DMS53 treated with DMSO at 0.1 percent for 48 hours (cell line): Measurements from ENCODE around the gene SNPH.

Source experiments
- DNase-seq: peaks from one replicate; lab custom pipeline; 2025; ENCODE audit not compliant: unreplicated experiment; lab: John Stamatoyannopoulos, UW

Gene SNPH

DNA sequence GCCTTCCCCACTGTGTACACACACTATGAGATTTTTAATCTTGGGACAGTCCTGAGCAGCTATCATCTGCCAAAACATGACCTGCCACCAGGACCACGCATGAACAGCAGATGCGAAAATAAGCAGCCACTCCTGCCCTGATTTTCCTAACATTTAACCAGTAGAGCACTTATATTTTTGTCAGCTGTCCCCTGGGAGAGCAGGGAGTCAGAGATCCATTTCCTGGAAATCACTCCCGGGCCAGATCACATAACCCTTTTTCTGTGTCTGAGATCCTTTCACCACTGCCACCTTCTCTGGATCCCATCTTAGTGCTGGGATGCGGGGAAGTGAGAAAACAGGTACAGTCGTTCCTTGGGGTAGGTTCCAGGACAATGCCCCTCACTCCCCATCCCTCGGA is 57.2 kb downstream of the SNPH start:
- DNase-seq, result no peak

DNA sequence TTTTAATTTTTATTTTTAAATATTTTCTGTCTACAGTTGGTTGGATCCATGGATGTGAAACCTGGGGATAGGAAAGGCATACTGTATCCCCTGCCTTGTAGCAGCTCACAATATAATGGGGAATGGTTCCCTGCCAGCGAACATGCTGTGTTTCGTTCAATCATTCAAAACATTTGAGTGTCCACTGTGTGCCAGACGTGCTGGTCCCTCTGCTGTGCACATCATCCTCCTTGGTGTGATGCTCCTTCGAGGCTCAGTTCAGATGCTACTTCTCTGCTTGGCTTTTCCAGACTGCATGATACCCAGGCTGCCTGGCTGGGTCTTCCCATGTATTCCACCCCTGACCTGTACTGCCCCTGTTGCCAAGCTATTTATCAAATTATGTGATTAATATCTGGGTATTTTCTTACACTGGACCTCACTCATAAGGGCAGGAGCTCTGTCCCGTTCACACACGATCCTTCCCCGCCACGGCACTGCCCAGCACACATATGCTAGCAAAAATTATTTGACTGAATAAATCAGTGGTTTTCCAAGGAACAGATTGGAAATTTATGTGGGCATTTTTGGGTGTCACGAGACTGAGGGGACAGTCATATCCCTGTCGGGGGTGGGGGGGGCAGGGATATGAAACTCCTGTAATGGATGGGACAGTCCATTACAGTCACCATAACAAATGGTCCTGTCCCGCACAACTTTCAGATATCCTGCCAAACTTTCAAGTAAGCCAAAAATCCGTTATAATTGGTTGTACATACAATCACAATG is 57.9 kb downstream of the SNPH start:
- no peak for DNase-seq

DNA sequence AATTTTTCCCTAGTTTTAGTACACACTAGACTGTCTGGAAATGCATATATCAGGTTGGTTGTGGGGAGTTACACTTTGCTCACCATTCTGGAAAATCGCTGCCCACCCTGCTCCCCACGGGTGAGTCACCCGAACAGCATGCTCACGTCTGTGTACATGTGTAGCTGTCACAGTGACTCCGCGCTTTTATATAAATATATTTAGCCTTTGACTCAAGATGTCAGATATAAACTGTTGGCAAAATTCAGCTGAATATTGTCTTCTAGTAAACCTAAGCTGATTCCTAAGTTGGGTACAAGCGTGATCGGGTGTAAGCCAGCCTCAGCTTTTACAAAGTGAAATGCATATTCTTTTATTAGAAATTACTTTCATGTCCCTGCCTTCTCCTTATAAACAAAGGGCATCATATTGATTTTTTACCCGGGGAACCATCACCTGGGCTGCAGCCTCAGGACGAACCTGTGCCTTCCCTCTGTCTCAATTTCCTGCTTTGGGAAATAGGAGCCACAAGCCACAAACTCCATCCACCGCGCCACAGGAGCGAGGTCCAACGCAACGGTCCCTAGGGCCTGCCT is 58.6 kb downstream of the SNPH start:
- DNase-seq, result no peak

DNA sequence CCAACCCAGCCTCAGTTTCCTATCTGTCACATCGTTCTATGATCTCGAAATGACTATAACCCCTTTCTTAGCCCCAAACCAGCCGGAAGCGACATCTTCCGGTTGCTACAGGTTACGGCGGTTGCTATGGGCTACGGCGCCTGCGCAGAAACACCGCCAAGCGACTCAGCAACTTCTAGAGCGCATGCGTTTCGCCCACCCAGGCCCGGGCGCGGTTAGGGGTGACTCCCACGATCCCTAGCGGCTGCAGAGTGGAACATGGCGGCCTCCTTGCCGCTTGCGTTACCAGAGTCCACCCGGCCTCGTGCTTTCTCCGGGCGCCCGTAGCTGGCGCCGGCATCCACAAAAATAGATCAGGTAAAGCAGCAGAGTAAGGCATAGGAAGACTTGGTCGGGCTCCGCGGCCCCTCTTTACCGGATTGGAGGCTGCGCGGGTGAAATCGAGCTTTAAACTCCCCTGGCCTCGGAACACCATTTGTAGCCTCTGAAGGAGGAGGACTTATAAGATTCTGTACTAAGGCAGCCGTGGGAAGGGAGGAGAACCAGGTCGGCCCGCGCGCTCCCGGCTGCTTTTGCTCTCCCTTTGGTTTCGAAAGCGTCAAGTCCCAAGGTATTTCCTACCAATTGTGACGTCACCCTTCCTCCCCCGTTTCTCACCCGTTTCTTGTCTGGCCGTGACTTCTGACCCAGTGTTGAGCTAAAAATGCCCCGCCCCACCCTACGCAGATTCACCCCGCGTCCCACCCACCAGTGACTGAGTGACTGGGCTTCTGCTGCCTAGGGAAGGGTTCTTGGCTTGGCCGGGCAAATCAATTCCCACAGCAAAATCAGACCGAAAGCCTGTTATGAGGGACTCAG is 59.3 kb downstream of the SNPH start:
- peak; percentile 89 for DNase-seq

- no peak for DNase-seq
These were observed 60.2 kb downstream of the SNPH start for GRCh38 chr20:1326031-1326930.

DNA sequence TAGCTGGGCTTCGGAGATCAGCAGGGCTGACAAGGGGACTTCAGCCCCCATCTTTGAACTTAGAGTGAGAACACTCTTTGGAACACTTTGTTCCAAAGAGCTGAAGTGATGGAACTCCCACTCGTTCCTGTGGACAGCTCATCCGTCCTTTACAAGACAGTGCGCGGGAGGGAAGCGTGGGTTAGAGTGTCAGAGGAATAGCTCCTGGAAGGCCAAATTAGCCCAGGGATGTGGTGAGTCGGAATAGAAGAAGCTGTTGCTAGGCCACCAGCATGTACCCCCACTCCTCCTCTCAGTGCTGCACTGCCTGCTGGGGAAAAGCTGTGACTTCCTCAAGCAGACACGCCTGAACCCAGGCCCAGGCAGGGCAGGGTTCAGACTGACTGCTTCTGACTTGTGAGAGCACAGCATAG is 61.2 kb downstream of the SNPH start:
- no peak for DNase-seq

GRCh38 chr20:1327827-1328679 is 62.0 kb downstream of the SNPH start:
- no peak for DNase-seq

GRCh38 chr20:1328680-1329330 is 62.7 kb downstream of the SNPH start, which contains the start of gene SDCBP2:
Gene SDCBP2 (minus strand): TSS chr20:1329139. CDS start chr20:1320416, 8,723 bp downstream.
- DNase-seq, result peak; percentile 67

DNA sequence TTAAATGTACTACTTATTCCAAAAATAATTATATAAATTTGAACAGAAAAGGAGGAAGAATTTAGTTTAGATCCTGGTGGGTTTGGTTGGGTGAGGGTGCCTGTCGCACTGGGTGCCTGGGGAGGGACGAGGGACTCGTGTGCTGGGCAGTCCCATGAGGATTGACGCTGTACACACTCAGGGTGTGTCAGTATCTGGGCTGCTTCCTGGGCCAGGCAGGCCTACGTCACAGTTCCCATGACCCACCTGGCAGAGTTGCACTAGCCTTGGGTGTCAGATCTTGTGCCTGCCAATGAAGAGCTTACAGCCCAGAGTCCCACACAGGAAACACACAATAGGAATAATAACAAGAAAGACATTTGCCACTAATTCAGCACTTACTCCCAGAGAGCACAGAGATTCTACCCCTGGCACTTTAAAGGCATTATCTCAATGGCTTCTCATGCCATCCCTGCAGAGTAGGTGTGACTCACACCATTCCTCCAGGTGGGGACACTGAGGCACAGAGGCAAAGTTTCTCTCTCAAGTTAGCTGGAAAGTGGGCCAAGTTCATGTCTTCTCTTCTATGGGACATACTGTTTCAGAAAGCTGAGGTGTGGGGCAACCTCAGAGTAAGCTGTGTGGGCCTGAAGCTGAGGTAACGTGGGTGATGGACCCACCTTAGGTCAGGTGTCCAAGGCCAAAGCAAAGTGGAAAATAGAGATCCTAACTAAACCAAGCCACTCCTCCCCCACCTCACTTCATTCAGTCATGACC is 64.2 kb downstream of the SNPH start:
- DNase-seq, result no peak

- DNase-seq, result no peak
These were observed 65.0 kb downstream of the SNPH start for GRCh38 chr20:1331101-1331500.

- DNase-seq, result no peak
These were observed 65.8 kb downstream of the SNPH start for GRCh38 chr20:1331801-1332453.

DNA sequence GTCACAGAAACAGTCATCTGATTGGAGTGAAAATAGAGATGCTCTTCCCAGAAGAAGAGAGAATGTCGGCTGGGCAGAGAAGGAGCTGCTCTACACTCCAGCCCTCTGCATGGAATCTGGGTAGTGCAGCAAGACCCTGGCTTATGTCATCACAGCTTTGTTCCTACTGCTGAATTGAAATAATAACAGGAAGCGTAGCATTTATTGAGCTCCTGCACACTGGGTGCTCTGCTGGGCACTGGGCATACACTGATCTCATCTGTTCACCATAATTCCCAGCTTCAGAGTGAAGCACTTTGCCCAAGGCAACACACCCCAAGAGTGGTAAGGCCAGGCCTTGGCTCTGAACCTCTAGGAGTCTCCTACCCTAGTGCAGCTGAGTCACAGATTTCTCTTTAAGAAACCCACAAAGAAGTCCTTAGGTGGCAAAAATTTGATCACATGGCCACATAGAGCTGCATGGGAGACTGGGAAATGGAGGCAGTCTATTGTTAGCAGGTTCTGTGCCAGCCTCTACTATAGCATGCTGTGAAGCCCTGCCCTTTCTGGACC is 66.7 kb downstream of the SNPH start:
- no peak for DNase-seq

GRCh38 chr20:1333462-1334369 is 67.6 kb downstream of the SNPH start:
- no peak for DNase-seq

GRCh38 chr20:1334370-1334731 is 68.3 kb downstream of the SNPH start:
- DNase-seq, result no peak

DNA sequence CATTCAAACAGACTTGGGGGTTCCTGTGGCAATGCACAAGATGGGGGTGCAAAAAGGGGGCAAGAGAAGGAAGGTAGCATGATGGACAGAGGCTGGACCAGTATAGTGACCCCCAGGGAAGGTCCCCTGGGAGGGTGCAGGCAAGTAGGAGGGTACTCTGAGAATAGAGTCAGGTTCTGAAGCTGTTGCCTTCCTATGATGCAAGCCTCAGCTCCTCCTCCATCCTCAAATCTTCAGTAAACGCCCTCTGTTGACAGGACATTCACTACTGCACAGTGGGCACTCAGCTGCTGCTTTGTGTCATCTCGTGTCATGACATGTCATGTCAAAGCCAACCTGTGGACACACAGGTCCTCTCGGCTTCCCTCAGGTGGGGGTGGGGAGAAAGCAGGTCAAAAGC is 68.7 kb downstream of the SNPH start:
- no peak for DNase-seq

- no peak for DNase-seq
These were observed 70.0 kb downstream of the SNPH start for GRCh38 chr20:1335961-1336698.
